Stimulated activated CD4-positive, alpha-beta T cell treated with anti-CD3 and anti-CD28 coated beads, Interleukin-4, amount 100 ng/mL, for 24 hours (primary cell): ENCODE data around the gene PGLYRP2.
A peak's percentile ranks its signal among the peaks of the same experiment; 100 is the strongest.

ENCODE experiments used
- DNase-seq: peaks from one replicate; pipeline ENCODE4 v3.0.0-alpha.2; 2020

PGLYRP2 gene

DNA sequence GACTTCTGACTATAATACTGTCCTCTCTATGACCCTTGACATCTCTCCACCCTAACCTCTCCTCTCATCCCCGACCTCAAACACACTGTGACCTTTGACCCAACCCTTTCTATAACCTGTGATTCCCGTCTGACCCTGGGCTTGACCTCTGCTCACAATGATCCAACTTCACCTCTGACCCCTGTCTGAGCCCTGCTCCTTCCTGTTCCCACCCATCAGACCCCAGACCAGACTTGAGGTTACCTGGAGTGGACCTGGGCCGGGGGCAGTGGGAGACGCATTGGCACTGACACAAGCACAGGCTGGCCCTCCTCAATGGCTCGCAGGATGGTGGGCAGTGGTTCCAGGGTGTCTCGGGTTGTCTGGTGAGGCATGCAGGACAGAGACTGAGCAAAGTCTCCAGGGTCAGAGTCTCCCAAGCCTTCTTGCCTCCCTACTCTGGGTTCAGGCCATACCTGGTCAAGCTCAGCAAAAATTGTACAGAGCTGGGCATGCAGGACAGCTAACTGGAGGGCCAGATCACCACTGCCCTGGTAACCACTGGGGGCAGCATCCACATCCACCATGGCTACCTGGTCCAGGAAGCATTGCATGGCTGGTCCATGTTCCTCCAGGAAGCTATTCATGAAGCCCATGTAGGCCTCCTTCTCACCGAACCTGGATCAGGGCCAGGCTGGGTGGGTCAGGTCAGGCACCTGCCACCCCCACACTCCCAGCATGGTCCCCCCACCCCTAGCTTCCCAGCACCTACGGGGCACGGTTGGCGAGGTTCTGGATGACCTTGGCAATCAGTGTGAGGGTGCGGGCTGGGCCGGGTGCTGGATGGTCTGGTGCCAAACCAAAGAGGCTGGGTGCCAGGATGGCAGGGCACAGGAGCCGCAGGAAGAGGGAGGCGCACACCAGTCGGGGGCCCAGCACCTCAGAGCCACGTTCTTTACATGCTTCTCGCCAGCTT, 25.1 kb downstream of the PGLYRP2 start:
- DNase-seq = no peak

DNA sequence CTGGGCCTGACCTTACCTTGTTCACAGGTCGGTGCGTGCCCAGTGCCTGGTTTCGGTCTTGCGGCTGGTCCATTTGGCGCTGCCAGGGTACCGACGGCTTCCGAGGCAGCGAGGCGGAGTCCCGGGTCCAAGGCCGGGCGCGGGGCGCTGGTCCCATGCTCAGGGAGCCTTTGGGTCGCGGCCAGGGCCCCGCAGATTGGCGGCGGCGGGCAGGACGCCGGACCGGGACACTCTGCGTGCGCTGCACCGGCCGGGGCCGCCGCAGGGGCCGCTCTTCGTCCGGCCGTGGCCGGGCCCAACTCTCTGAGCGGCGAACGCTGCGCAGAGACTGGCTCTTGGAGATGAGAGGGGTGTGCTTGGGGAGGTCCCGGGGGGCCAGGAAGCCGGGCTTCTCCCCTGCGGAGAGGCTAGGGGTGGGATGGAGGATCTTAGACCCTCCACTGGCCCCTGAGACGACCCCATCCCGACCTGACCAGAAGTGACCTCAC, 26.2 kb downstream of the PGLYRP2 start:
- DNase-seq = no peak

DNA sequence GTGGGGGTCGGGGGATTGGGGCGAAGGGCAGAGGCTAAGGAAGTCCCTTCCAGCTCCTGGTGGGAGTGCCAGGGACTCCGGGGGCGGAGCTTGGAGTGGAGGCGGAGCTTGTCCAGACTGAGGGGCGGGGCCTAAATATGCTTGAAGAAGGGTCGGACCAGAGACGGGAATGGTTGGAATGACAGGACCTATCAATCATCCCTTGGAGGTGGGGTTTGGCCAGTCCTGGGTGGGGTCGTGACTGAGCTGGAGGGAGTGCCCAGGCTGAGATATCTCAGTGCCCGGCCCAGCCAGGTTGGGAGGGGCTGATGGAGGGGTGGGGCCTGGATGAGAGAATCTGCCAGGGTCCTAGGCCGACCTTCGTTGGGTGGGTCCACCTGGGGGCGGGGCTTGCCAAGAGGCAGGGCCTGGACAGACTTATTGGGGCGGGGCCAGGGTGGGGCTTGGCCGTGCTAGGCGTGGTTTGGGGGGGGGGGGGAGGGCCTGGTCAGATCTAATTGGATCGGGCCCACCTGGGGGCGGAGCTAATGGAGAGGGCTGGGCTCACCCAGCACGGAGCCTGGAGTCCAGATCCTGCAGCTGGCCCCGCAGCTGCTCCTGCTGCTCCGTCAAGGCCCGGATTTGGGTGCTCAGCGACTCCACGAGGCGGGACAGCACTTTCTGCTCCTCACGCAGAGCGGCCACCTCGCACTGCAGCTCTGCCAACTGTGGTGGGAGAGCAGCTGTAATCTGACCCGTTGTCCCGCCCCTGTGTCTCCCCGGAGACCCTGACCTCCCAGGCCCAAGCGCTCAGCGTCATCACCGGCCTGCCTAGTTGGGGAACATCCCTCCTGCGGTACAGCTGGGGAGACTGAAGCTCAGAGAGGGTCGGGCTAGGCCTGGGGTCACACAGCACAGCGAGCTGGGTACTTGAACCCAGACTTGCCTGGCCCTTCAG, 26.9 kb downstream of the PGLYRP2 start:
- no peak for DNase-seq

DNA sequence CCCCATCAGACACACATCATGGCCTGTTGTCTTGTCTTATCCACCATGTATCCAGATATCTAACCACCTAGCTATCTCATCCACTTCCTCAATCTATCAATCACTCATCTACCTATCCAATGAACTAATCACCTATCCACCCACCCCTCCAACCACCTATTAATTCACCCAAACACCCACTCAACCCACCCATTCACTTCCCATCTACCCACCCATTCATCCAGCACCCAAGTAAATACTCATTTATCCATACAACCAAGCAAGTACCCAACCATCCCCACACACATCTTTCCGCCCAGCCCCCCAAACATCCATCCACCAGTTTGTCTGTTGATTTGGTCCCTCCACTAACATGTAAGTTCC, 28.8 kb downstream of the PGLYRP2 start:
- DNase-seq = no peak

DNA sequence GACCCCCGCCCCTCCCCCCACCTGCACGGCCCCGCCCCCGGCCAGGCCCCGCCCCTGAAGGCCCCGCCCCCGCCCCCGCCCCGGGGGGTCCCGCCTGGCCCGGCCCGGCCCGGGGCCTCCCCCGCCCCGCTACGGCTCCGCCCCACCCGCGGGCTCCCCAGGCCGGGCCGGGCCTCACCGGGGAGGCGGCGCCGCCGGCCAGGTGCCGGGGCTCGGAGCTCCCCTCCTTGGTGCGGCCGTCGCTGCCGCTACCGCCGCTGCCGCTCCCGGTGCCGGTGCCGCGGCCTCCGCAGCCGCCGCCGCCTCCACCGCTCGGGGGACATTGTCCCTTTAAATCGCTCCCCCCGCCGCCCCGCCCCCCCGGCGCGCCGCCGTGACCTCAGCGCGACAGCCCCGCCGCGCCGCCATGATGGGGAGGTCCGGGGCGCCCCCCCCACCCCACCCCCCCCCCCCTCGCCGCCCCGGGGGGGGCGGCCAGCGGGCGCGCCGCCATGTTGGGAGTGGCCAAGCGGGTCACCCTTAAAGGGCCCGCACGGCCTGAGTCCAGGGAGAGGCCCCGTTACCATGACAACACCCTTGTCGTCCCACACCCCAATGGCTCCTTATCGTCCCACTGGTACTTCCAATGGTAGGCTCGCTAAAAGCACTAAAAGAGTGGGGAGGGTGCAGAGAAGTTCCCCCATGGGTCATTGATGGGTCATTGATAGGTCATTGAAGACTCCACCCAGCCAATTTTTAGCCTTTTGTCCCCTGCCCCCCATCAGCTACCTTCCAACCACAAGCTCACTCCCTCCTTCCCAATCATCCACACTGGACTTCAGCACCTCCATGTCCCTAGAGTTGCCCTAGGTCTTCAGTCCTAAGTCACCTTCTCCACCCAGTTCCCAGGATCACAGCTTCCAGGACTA, 29.4 kb downstream of the PGLYRP2 start, which contains the start of gene WIZ:
Gene WIZ, minus strand, starts transcription at position 337 of the 908 bp plus-strand sequence. CDS start 1,649 bp downstream, outside the sequence.
- DNase-seq = peak; percentile 84

DNA sequence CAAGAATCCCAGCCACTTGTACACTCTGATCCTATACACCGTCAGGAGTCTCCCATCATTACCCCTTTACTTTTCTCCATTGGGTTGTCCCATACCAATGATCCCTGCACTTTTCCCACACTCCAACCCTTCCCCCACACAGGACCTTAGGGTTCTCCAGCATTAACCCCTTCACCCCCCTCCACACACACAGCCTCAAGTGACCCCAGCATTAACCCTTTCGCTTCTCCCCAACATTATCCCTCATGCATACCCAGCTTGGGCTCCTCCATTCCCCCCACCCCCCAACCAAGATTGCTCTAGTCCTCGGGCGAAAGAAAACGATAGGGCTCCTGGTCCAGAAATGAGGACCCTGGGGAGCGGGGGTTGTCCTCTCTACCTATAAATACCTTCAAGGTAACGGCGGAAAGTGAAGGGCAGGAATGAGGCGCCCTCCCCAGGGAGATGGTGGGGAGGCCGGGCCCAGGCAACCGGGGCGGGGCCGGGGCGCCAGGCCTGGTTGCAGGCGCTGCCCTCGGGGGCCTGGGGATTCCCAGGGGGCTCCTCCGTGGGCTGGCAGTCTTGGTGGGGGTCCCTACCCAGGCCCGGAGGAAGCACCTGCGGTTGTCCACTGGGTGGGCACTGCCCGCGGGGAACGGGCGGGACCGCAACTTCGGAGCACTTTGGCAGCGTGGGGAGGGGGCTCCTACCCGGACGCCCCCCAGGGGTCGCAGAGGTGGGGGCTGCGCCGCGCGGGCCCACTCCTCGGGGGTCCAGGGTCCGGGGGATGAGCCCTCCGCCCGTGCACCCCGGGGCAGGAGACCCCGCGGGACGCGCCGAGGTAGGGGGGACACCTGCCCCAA, 30.3 kb downstream of the PGLYRP2 start:
- no peak for DNase-seq

DNA sequence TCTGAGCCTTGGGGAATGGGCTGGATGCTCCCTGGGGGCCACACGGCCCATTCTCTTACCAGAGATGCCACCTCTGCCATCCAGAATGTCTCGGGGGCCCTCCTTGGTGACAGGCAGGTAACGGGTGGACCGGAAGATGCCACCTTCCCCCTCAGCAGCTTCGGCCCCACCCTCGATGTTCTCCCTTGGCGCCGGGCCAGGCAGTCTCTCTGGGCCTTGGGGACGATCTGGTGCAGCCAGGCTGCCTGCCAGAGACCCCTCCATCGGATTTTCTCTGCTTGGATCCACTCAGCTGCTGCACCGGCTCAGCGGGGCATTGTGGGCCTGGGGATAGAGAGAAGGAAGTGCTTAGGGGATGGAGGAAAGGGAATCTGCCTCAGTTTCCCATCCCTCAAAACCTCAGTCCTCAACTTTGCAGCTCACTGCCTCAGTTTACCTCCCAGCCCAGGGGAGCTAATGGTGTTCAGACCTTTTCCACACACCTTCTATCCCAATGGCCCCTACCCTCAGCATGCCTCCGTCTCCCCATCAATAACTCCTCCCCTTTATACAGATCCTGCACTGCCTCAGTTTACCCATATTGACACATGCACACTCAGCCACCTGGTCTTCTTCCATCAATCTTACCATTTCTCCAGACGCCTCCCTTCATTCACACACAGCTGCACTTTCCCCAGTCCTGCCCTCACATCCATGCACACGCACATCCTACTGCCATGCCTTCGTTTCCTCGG, 31.1 kb downstream of the PGLYRP2 start:
- no peak for DNase-seq

DNA sequence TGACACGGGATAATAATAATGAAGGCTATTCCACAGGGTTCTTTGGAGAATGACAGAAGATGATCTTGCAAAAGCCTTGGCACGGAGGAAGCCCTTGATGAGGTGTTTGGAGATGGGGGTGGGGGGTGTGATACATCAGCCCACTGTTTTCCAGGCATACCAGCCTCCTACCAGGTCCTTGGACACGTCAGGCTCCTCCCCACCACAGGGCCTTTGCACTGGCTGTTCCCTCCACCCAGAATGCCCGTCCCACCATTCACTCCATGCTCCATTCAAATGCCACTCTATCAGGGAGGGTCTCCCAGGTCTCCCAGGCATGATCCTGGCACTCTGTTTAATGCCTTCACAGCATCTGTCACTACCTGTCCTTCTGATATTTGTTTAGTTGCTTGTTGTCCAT, 32.2 kb downstream of the PGLYRP2 start:
- DNase-seq = no peak

DNA sequence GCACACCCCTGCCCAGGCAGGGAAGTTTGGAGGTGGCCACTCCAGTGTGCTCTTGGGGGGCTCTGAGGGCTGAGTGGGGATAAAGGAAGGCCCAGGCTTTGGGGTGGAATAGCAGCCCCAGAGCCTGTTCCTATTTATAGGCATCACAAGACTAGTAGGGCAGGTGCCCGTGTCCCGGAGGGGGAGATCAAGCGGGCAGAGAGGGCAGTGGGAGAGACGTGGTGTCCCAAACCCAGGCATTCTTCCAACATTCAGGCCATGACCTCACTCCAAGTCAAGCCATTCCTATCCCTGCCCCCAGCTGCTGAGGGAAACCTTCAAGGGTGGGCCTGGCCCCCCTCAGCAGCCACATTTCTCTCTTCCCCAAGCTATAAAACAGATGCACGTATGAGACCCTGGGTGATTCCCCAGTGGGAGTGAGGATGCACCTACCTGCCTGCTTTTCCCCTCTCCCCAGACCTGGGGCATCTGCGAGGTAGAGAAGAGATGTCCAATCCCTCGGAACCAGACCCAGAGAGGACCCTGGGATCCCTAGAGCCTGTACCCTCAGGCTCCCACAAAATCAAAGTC, 33.4 kb downstream of the PGLYRP2 start:
- no peak for DNase-seq

DNA sequence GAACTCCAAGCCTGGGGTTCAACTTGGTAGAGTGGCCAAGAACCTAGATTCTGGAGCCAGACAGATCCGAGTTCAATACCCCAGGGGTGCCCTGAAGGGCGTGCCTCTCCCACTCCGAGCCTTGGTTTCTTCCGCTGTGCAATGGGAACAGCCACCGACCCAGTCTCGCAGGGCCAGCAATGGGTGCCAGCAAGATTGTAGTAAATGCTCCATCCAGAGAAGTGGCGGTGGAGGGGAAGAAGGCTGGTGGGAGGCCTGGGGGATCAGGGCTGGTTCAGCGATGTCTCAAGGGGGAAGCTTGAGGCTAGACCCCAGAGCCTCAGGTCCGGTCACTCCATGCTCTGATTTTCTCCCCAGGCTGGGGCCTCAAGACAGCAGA, 34.1 kb downstream of the PGLYRP2 start:
- no peak for DNase-seq

DNA sequence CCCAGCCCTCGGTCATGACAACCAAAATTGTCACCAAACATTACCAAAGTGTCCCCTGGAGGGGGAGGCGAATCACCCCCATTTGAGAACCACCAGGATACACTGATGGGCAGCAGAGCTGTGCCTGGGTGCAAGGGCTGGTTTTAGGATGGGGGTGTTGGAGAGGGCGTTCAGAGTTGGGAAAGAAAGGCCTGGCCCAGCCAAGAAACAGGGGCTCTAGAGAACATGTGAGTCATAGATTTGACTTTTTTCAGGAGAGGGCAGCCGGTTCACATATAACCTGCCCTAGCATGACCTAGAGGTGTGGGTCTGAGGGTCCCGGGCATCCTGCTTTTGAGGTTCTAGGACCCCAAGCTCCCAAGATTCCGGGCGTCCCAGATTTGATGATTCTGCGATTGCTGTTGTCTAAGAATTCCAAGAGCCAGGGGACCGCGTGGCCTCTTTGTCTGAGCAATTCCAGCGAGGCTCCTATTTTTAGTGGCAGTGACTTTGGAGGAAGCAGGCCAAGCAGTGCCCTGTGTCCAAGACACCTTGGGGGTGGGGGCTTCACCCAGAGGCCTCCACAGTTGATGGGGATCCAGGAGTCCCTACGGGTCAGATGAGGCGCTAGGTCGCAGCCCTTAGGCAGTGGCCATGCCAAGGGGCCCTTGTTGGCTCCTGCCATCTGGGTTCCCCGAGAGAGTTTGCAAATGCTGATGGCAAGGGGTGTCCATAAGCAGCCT, 34.6 kb downstream of the PGLYRP2 start:
- DNase-seq = no peak

DNA sequence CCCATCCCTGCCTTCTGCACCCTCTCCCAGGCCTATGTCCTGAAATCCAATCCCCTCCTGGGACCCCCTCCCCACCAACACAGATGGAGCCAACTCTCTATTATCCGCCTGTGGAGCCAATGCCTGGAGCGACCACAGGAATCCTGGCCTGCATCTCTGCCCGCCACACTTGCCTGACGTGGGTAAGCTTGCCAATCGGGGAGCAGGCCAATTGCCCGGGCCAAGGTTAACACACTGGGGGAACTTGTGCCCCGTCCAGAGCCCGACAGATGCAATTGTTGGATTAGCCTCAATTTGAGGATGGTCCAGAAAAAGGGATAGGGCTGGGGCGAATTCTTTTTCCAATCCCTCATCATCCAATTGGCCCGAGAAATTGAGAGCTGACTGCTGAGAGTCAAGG, 35.5 kb downstream of the PGLYRP2 start:
- DNase-seq = no peak

DNA sequence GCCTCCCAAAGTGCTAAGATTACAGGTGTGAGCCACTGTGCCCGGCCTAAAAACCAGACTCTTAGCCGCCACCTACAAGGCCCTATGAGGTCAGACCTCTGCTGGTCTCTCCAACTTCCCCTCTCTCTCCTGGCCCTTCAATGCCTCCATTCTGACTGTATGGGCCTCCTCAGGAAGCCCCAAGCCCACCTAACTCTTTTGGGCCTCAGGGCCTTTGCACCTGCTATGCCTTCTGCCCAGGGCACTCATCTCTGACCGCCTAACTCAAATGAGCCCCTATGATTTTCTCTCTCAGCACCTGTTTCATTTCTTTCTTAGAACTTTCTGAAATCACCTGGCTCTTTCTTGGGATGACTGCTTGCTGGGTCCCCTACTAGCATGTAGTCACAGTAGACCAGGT, 36.0 kb downstream of the PGLYRP2 start:
- DNase-seq = no peak

DNA sequence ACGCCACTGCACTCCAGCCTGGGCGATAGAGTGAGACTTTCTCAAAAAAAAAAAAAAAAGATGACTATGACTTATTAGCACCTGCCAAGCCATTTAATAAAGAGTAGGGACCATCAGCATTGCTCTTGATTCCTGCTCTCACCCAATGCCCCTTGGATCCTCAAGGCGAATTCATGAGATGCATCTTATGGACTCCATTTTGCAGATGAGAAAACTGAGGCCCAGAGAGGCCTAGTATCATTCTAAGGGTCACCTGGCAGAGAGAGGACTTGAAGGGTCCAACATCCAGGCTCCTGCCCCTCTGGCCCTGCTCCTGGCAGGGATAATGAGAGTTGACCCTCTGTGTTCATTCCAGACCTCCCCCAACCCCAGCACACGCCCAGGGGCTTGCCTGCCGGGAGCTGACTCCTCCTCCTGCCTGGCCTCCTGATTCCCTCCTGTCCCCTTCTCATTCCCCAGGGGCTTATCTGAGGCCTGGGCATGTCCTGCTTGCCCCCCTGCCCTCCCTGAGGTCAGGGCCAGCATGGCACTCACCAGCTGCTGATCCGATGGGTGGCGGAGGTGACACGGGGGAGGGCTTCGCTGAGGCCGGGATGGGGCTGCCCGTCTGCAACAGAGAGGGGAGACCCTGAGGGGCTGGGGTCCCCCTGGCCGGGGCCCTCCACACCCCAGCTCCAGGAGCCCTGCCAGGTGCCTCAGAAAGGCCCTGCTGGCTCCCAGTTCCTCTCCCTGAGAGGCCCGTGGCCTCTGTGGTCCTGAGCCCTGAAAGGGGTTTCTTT, 37.0 kb downstream of the PGLYRP2 start:
- no peak for DNase-seq

DNA sequence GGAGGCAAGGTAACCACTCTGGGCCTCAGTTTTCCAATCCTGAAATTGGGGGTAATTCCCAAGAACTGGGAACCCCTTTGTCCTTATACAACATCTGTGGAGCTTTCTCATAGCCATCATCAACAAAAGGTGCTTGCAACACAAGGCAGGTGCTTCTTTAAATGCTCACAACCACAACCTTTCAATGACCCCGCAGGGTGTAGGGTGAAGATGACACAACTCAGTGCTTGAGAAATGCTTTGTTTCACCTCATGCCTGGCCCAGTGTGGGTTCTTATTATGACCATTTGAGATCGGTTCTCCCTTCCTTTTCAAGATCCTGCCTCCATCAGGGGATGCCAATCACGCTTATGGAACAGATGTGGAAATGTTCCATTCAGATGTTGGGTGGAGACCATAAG, 38.0 kb downstream of the PGLYRP2 start:
- DNase-seq = no peak

DNA sequence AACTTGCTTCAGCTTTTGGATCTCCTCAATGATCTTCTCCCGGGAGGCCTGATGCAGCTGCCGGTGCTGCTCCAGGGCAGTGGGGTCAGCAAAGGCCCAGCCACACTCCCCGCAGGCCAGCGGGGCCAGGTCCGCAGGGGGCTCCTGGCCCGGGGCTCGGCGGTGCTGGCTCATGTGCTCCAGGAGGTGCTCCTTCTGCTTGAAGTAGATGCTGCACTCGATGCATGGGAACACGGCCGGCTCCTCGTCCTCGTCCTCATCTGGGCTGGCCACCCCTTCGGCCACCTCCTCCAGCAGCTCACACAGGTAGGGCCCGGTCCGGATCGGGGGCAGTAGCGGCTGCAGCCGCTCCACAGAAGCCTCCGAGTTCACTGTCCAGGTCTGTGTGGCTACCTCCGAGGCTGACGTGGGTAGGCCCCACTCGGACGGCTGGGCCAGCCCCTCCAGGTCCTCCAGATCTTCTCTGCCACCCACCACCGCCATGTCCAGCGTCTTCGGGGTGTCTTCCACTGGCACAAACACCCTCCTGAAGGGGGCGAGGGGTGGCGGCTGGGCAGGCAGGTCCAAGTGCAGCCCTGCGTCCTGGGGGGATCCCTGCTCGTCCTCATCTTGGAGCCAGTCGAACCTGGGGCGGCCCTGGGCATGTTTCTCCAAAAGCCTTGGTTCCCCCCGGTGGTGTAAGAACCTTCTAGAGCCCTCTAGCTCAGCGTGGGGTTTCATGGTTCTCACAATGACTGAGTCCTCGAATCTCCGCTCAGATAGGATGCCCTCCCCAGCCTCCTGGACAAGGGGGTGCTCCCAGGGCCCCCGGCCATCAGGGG, 39.3 kb downstream of the PGLYRP2 start:
- DNase-seq = no peak

DNA sequence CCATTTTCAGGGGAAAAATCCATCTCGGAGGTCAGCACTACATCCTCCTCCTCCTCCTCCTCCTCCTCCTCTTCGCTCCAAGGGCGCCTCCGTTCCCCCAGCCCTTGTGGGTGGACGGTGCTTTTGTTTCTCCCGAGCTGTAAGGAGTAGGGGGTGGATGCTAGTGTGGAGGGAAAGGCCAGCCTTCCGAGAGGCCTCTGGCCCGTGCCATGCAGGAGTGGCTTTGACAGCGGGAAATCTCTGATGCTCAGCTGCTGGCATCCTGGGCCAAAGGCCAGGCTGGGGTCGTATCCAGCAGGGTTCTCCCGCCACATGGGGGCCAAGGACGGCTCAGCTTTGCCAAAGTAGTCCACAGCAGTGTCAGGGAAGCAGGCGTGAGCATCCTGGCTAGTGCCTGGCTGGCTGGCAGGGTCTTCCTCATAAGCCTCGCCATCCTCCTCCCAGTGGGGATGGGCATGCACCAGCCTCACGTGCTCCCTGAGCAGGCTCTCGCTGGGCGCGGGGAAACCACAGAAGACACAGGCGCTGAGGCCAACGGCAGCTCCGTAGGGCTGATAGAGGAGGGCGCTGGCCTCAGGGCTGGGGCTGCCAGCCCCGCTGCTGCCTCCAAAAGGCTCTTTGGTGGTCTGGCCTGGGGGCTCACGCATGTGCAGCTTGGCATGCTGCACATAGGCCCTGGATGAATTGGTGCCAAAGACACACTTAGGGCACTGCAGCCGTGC, 40.1 kb downstream of the PGLYRP2 start:
- no peak for DNase-seq
